Endodermal cell (in vitro differentiated cells): ENCODE results near the gene GADL1. TPM values are rescaled to one million over a fixed set of nuclear protein-coding genes. Genes with fewer than 3 reads are reported as not detected.

Experiments
- DNase-seq: peaks from one replicate; pipeline ENCODE4 v3.0.0-alpha.2; 2017
- H3K27ac ChIP-seq: 2 replicates; pipeline ENCODE4 v1.5.1; 2013; ENCODE audit warnings: mild to moderate bottlenecking, low read depth, low read length, moderate library complexity
- H3K27me3 ChIP-seq: 2 replicates; pipeline ENCODE4 v1.6.1; 2013; ENCODE audit warnings: mild to moderate bottlenecking, low read length, moderate library complexity; ENCODE audit not compliant: insufficient read depth, control insufficient read depth, poor library complexity, severe bottlenecking
- H3K36me3 ChIP-seq: 2 replicates; pipeline ENCODE4 v1.7.0; 2013; ENCODE audit warnings: mild to moderate bottlenecking, low read length, moderate library complexity; ENCODE audit not compliant: control insufficient read depth, insufficient read depth
- H3K4me1 ChIP-seq: one replicate; pipeline ENCODE4 v1.7.0; 2013; ENCODE audit warnings: low read length; ENCODE audit not compliant: control insufficient read depth, insufficient read depth
- H3K4me3 ChIP-seq: 2 replicates; pipeline ENCODE4 v1.5.1; 2013; ENCODE audit warnings: mild to moderate bottlenecking, low read length, moderate library complexity
- H3K9ac ChIP-seq: 2 replicates; pipeline ENCODE4 v1.6.1; 2013; ENCODE audit warnings: mild to moderate bottlenecking, low read length, moderate library complexity; ENCODE audit not compliant: poor library complexity, severe bottlenecking; ENCODE audit errors: extremely low read depth
- H3K9me3 ChIP-seq: 2 replicates; pipeline ENCODE4 v1.6.1; 2013; ENCODE audit warnings: mild to moderate bottlenecking, low read length, moderate library complexity; ENCODE audit not compliant: control insufficient read depth
- H3K27ac Mint-ChIP-seq: 2 replicates; pipeline ENCODE4 v1.8.0; 2020; ENCODE audit warnings: mixed read lengths
- H3K27me3 Mint-ChIP-seq: 2 replicates; pipeline ENCODE4 v1.8.0; 2021; ENCODE audit warnings: mild to moderate bottlenecking, mixed read lengths; ENCODE audit not compliant: insufficient read depth
- H3K36me3 Mint-ChIP-seq: 2 replicates; pipeline ENCODE4 v1.8.0; 2020; ENCODE audit warnings: low read depth, mixed read lengths
- H3K4me1 Mint-ChIP-seq: 2 replicates; pipeline ENCODE4 v1.8.0; 2020; ENCODE audit warnings: mixed read lengths
- H3K4me3 Mint-ChIP-seq: 2 replicates; pipeline ENCODE4 v1.8.0; 2020; ENCODE audit warnings: mild to moderate bottlenecking, moderate library complexity, mixed read lengths
- H3K9me3 Mint-ChIP-seq: 2 replicates; pipeline ENCODE4 v1.8.0; 2020; ENCODE audit warnings: mild to moderate bottlenecking, mixed read lengths
- WGBS, 2 experiments: methylation state at CpG; one replicate each; pipeline versions ENCODE4 v1.1.5 to v1.1.7; 2013; ENCODE audit warnings: missing lambda C conversion rate in 2 of 2, mixed read lengths in 1 of 2; ENCODE audit not compliant: insufficient coverage in 1 of 2, insufficient read length in 1 of 2; 5-methylcytosine and 5-hydroxymethylcytosine counted together
- total RNA-seq, 2 donors: library from RNA; stranded (reverse); fragmentation: NEBNext Ultra II Directional in 1 of 2; extraction: Animal tissue kit (Norgen Biotek cat#: 25700) in 1 of 2; gene quantifications; 2 replicates in 1 of 2; 3 replicates in 1 of 2; pipeline ENCODE4 v1.2.1, GENCODE V29; 2021
- TF ChIP-seq, protein P1 (sequence below): fragments of 200-600 bp; sonication (generic); conservative IDR thresholded peaks from 2 replicates; pipeline ENCODE4 v1.5.0; 2021; ENCODE audit warnings: antibody characterized with exemption, mild to moderate bottlenecking

Gene GADL1
- total RNA-seq, 2 donors from 2014 or later = 0.11 TPM; not detected in 1

DNA sequence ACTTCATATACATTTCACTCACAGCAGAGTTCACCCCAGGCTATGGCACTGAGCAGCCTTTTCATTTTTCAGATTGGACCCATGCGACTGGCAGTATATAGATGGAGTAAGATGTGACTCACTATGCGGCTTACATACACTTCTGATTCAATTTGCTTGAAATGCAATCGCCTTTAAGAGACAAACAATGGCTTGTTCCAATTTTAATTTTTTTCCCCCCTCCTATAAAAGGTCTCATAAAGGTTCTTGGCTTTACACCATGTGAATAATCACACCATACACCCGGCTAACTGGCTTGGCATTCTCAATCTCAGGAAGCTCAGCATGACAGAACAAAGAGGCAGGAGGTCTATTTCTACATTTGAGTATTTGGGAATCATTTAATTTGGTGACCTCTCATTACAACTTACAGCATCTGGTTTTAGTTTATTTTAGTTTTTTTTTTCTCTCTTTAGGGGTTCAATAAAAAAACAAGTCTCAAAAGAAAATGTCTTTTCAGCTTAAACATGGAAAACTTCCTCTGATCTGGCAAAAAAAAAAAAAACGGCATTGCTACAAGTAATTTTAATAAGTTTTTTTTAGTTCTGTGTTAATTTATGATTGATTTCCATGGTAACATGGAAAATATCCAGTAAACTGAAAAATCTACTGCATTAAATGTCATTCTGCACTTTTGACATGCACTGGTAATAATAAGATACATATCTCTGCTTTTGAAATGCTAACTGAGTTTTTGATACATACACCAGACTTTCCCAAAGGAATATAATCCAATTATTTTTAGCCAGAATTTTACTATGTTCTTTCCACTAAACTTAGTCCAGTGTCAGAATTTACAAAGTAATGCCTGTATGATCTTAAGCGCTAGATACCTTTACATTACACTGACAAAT is 38.8 kb downstream of the GADL1 start:
- H3K4me3 Mint-ChIP-seq = no peak overlapping the region
- 90 to 92% methylated on average over 4 to 6 of the region's 6 CpGs for WGBS, 2 experiments
- Histone ChIP-seq H3K27me3 (no peaks in the 10 kb centered on the region), H3K27ac (no peak overlapping the region), H3K4me3 (no peak overlapping the region), H3K4me1 (no peaks in the 10 kb centered on the region), H3K9ac (no peak overlapping the region), H3K36me3 (no peaks in the 10 kb centered on the region), H3K9me3 (no peaks in the 10 kb centered on the region)
- no peaks in the 10 kb centered on the region for H3K27me3 Mint-ChIP-seq
- DNase-seq = no peak
- peaks cover 5% of the 10 kb centered on the region for H3K4me1 Mint-ChIP-seq
- H3K27ac Mint-ChIP-seq = no peak overlapping the region
- H3K9me3 Mint-ChIP-seq = no peaks in the 10 kb centered on the region
- no peaks in the 10 kb centered on the region for H3K36me3 Mint-ChIP-seq
- TF ChIP-seq, protein P1, sequence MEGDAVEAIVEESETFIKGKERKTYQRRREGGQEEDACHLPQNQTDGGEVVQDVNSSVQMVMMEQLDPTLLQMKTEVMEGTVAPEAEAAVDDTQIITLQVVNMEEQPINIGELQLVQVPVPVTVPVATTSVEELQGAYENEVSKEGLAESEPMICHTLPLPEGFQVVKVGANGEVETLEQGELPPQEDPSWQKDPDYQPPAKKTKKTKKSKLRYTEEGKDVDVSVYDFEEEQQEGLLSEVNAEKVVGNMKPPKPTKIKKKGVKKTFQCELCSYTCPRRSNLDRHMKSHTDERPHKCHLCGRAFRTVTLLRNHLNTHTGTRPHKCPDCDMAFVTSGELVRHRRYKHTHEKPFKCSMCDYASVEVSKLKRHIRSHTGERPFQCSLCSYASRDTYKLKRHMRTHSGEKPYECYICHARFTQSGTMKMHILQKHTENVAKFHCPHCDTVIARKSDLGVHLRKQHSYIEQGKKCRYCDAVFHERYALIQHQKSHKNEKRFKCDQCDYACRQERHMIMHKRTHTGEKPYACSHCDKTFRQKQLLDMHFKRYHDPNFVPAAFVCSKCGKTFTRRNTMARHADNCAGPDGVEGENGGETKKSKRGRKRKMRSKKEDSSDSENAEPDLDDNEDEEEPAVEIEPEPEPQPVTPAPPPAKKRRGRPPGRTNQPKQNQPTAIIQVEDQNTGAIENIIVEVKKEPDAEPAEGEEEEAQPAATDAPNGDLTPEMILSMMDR = no peak

DNA sequence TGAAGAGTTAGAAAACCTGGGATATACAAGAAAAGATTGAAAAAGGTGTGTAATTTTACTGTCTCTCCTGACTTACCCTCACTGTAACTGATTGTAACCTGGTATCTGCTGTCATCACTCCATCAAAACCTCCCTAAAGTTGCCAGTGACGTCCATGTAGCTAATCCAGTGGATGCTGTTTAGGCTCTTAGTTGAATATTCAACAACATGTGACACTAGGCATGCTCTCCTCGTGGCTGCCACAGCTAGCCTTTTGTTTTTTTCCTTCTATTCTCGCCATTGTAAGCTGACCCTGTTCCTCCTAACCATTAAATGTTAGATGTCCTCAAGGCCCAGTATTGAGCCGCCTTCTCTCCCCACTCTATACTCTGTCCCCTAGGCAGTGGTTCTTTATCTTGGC is 41.6 kb downstream of the GADL1 start:
- no peaks in the 10 kb centered on the region for H3K36me3 Mint-ChIP-seq
- WGBS, 2 experiments = 88 to 89% methylated on average over 4 of the region's 4 CpGs
- no peaks in the 10 kb centered on the region for H3K9me3 Mint-ChIP-seq
- H3K27me3 Mint-ChIP-seq = no peaks in the 10 kb centered on the region
- Histone ChIP-seq H3K4me3 (no peak overlapping the region), H3K4me1 (no peaks in the 10 kb centered on the region), H3K27ac (no peak overlapping the region), H3K9me3 (no peaks in the 10 kb centered on the region), H3K9ac (no peak overlapping the region), H3K36me3 (no peaks in the 10 kb centered on the region), H3K27me3 (no peaks in the 10 kb centered on the region)
- no peak overlapping the region for H3K4me3 Mint-ChIP-seq
- DNase-seq = no peak
- H3K4me1 Mint-ChIP-seq = peaks cover 5% of the 10 kb centered on the region
- H3K27ac Mint-ChIP-seq = no peak overlapping the region
- TF ChIP-seq, protein P1 = no peak

DNA sequence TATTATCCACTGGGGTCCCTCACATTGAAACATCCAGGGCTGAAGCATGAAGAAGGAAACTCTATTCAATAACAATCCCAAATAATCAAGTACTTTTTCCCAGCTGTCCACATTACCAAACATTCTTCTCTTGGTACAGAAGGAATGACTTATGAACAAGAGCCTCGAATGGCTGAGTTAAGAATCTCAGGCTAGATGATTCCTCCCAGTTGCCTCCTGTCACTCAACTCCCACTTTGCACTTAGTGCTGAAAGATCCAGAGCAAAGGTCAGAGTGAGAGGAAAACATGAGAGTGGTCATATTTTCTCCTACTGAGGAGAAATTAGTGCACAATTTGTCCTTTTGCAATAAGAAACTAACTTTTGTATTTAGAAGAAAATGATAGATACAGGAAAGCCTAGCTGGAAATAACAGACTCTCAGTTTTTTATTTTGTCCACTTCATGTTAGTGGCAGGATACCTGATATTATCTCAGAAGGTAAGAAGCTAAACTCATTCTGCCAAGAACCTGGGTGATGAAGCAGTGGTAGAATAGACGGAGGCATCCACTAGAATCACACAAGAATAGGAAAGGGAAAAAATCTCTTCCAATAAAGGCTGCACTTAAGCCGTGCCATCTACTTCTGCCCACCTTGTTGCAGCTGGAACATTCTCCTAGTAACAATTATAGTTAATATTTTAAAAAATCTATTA is 46.2 kb downstream of the GADL1 start:
- no peak overlapping the region for H3K27ac ChIP-seq
- no peaks in the 10 kb centered on the region for H3K4me1 ChIP-seq
- no peak overlapping the region for H3K4me3 Mint-ChIP-seq
- WGBS, 2 experiments = 88% methylated on average over 2 of the region's 3 CpGs; no CpG with 5 or more reads in 1 of the 2 experiments
- peaks cover 5% of the 10 kb centered on the region for H3K4me1 Mint-ChIP-seq
- TF ChIP-seq, protein P1 = no peak
- no peak overlapping the region for H3K4me3 ChIP-seq
- no peaks in the 10 kb centered on the region for H3K36me3 Mint-ChIP-seq
- H3K36me3 ChIP-seq = no peaks in the 10 kb centered on the region
- H3K9me3 ChIP-seq = no peaks in the 10 kb centered on the region
- H3K27me3 Mint-ChIP-seq = no peaks in the 10 kb centered on the region
- H3K27ac Mint-ChIP-seq = no peak overlapping the region
- no peaks in the 10 kb centered on the region for H3K9me3 Mint-ChIP-seq
- DNase-seq = no peak
- no peaks in the 10 kb centered on the region for H3K27me3 ChIP-seq
- H3K9ac ChIP-seq = no peak overlapping the region
